Lung microvascular endothelial cell (primary cell): ENCODE data around the gene ATP8B4. TPM values are rescaled to one million over a fixed set of nuclear protein-coding genes. Genes with fewer than 3 reads are reported as not detected.
"Not testable (repeated sequence)": the region's sequence is repeated elsewhere in the genome, so short reads cannot be mapped to it uniquely, and the experiment has no call there.

Source experiments
- DNase-seq, 2 donors: peaks; one replicate each; pipeline versions ENCODE4 v3.0.0 to v3.0.0-alpha.2; 2010; ENCODE audit warnings: low read depth in 2 of 2
- total RNA-seq: library from RNA; depleted of rRNA; stranded (reverse); fragments of >200 nt; gene quantifications from 2 replicates; pipeline ENCODE4 v1.2.1, GENCODE V29; 2014

Gene ATP8B4
- total RNA-seq, 1 donor from 2014 or later, result 3.6 TPM

GRCh38 chr15:50108461-50108860, 10.6 kb downstream of the ATP8B4 start:
- no peak for DNase-seq

- no peak for DNase-seq
Measured at GRCh38 chr15:50107591-50108408, 11.2 kb downstream of the ATP8B4 start.

- DNase-seq, result no peak
Measured at GRCh38 chr15:50107157-50107556, 11.9 kb downstream of the ATP8B4 start.

- no peak for DNase-seq
Measured at GRCh38 chr15:50106457-50106856, 12.6 kb downstream of the ATP8B4 start.

- no peak for DNase-seq
Measured at GRCh38 chr15:50100486-50100885, 18.5 kb downstream of the ATP8B4 start.

- no peak for DNase-seq
Measured at GRCh38 chr15:50098545-50098944, 20.5 kb downstream of the ATP8B4 start.

GRCh38 chr15:50095938-50096821, 22.9 kb downstream of the ATP8B4 start:
- no peak for DNase-seq

- DNase-seq, result not testable (repeated sequence)
Measured at GRCh38 chr15:50089386-50089785, 29.6 kb downstream of the ATP8B4 start.

- no peak for DNase-seq
Measured at GRCh38 chr15:50084932-50085331, 34.1 kb downstream of the ATP8B4 start.

GRCh38 chr15:50083424-50084025, 35.5 kb downstream of the ATP8B4 start:
- DNase-seq, result no peak

GRCh38 chr15:50082066-50082465, 37.0 kb downstream of the ATP8B4 start:
- no peak for DNase-seq

- DNase-seq, result no peak
Measured at GRCh38 chr15:50077651-50078050, 41.4 kb downstream of the ATP8B4 start.

- DNase-seq, result no peak
Measured at GRCh38 chr15:50077176-50077575, 41.9 kb downstream of the ATP8B4 start.

GRCh38 chr15:50075319-50075718, 43.7 kb downstream of the ATP8B4 start:
- DNase-seq, result no peak

GRCh38 chr15:50071551-50072258, 47.3 kb downstream of the ATP8B4 start:
- no peak for DNase-seq

- DNase-seq, result no peak
Measured at GRCh38 chr15:50068016-50068415, 51.0 kb downstream of the ATP8B4 start.

- DNase-seq, result no peak
Measured at GRCh38 chr15:50067254-50067653, 51.8 kb downstream of the ATP8B4 start.

- DNase-seq, result no peak
Measured at GRCh38 chr15:50066666-50067065, 52.4 kb downstream of the ATP8B4 start.

GRCh38 chr15:50066202-50066601, 52.8 kb downstream of the ATP8B4 start:
- peak; percentile 6 to 28 for DNase-seq

GRCh38 chr15:50065279-50065678, 53.8 kb downstream of the ATP8B4 start:
- no peak for DNase-seq

- DNase-seq, result no peak
Measured at GRCh38 chr15:50064673-50065072, 54.4 kb downstream of the ATP8B4 start.
